Tibial nerve (tissue), 4 donors: ENCODE results near the gene ARCN1. TPM values are rescaled to one million over a fixed set of nuclear protein-coding genes. Genes with fewer than 3 reads are reported as not detected.

Source experiments
- DNase-seq, 2 donors: peaks; one replicate each; pipeline ENCODE4 v3.0.0-alpha.2; 2019; ENCODE audit warnings: low spot score in 2 of 2
- H3K27ac ChIP-seq, 4 donors: fragments of 200-600 bp; sonication (generic) in 3 of 4; one replicate each; pipeline ENCODE4 v1.5.1; 2017 to 2019; ENCODE audit warnings: mild to moderate bottlenecking in 1 of 4
- H3K27me3 ChIP-seq, 2 donors: fragments of 200-600 bp; sonication (generic) in 1 of 2; one replicate each; pipeline versions ENCODE4 v1.5.1 to v1.6.0; 2017 to 2019
- H3K36me3 ChIP-seq, 3 donors: fragments of 200-600 bp; sonication (generic); one replicate each; pipeline ENCODE4 v1.5.1; 2018 to 2019
- H3K4me1 ChIP-seq, 4 donors: fragments of 200-600 bp; sonication (generic) in 3 of 4; one replicate each; pipeline ENCODE4 v1.5.1; 2017 to 2019
- H3K4me3 ChIP-seq, 4 donors: fragments of 200-600 bp; sonication (generic) in 3 of 4; one replicate each; pipeline ENCODE4 v1.5.1; 2017 to 2019; ENCODE audit warnings: mild to moderate bottlenecking in 1 of 4, moderate library complexity in 1 of 4
- H3K9me3 ChIP-seq, 4 donors: fragments of 200-600 bp; sonication (generic) in 3 of 4; one replicate each; pipeline ENCODE4 v1.5.1; 2017 to 2019
- EP300 ChIP-seq, 2 donors: sonication (generic); formaldehyde crosslinking; IDR thresholded peaks; one replicate each; pipeline ENCODE4 v1.6.1; 2017; ENCODE audit warnings: antibody characterized with exemption in 2 of 2, mild to moderate bottlenecking in 1 of 2
- POLR2A ChIP-seq, 2 donors: fragments of 450-650 bp; IDR thresholded peaks; one replicate each; pipeline ENCODE4 v1.6.1; 2017; ENCODE audit warnings: antibody characterized with exemption in 2 of 2, mild to moderate bottlenecking in 2 of 2, moderate library complexity in 2 of 2
- WGBS, 2 donors: methylation state at CpG; one replicate each; pipeline ENCODE4 v1.1.5; 2018; 5-methylcytosine and 5-hydroxymethylcytosine counted together
- total RNA-seq, 4 donors: library from RNA; depleted of rRNA; stranded (reverse); fragments of >200 nt; gene quantifications; one replicate each; pipeline ENCODE4 v1.1.0, GENCODE V29; 2016
- TF ChIP-seq, protein P1 (sequence below), 5 experiments: fragments of 200-600 bp in 3 of 5; fragments of 450-650 bp in 2 of 5; sonication (generic) in 3 of 5; IDR thresholded peaks; one replicate each; pipeline ENCODE4 v1.5.1; 2016 to 2019; ENCODE audit warnings: antibody characterized with exemption in 5 of 5, mild to moderate bottlenecking in 3 of 5, moderate library complexity in 2 of 5

ARCN1 gene
- total RNA-seq, 4 donors from 2014 or later = 74.3 to 94.8 (median 88.5) TPM

DNA sequence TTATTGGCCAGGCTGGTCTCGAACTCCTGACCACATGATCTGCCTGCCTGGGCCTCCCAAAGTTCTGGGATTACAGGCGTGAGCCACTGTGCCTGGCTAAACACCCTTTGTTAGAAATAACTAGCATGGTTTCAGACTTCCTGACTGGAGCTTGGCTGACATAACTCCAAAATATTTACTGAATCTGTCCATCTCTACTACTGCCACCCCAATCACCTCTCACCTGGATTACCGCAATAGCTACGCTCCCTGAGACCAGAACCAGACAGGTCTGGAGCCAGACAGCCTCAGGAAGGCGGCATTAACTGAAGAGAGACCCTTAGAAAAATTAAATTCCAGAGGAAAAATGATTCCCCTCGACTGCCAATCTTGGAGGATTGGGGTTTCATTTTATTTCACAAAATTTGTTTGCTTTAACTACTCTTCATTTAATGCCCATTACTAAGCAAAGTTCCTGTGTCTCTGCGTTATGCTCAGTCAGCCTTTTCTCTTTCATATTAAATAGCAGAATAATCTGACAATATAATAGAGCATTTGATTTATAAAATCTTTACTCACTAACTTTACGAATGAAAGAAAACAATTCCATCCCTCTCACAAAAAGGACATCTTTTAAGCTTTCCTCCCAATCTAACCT is 28.1 kb upstream of the ARCN1 start:
- no peak overlapping the region for H3K4me3 ChIP-seq
- H3K36me3 ChIP-seq = peaks cover 0 to 78% (median 0%) of the 10 kb centered on the region in 3 donors
- 83 to 90% methylated on average over 8 of the region's 8 CpGs for WGBS, 2 donors
- no peaks in the 10 kb centered on the region for H3K9me3 ChIP-seq
- no peaks in the 10 kb centered on the region for H3K27me3 ChIP-seq
- no peaks in the 10 kb centered on the region for H3K4me1 ChIP-seq
- TF ChIP-seq EP300 (IDR thresholded peaks at IDR 0.05) (no peak), POLR2A (IDR thresholded peaks at IDR 0.05) (no peak)
- TF ChIP-seq, protein P1, sequence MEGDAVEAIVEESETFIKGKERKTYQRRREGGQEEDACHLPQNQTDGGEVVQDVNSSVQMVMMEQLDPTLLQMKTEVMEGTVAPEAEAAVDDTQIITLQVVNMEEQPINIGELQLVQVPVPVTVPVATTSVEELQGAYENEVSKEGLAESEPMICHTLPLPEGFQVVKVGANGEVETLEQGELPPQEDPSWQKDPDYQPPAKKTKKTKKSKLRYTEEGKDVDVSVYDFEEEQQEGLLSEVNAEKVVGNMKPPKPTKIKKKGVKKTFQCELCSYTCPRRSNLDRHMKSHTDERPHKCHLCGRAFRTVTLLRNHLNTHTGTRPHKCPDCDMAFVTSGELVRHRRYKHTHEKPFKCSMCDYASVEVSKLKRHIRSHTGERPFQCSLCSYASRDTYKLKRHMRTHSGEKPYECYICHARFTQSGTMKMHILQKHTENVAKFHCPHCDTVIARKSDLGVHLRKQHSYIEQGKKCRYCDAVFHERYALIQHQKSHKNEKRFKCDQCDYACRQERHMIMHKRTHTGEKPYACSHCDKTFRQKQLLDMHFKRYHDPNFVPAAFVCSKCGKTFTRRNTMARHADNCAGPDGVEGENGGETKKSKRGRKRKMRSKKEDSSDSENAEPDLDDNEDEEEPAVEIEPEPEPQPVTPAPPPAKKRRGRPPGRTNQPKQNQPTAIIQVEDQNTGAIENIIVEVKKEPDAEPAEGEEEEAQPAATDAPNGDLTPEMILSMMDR (IDR thresholded peaks at IDR 0.05) = no peak
- no peak overlapping the region for H3K27ac ChIP-seq
- DNase-seq = no peak

DNA sequence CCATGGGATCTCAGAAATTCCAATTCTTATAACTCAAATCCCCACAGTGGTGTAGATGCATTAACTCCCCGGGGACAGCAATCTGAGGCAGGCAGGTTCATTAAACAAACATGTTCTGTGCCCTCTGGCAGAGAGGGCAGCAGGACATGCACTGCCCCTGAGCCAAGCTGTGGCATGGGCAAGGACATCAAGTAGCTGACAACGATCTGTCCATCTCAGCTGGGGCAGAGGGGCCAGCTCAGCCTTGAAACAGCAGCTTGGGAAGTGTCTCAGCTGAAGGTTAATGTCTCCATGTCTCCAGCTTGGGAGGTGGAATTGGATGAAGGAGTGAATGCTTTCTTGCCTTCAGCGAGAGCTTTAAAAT is 27.6 kb upstream of the ARCN1 start:
- H3K9me3 ChIP-seq = no peaks in the 10 kb centered on the region
- DNase-seq = no peak
- H3K36me3 ChIP-seq = peaks cover 0 to 83% (median 0%) of the 10 kb centered on the region in 3 donors
- TF ChIP-seq, protein P1 (IDR thresholded peaks at IDR 0.05) = no peak
- TF ChIP-seq EP300 (IDR thresholded peaks at IDR 0.05) (no peak), POLR2A (IDR thresholded peaks at IDR 0.05) (no peak)
- 74 to 94% methylated on average over 3 of the region's 3 CpGs for WGBS, 2 donors
- no peaks in the 10 kb centered on the region for H3K27me3 ChIP-seq
- H3K4me1 ChIP-seq = no peaks in the 10 kb centered on the region
- H3K27ac ChIP-seq = no peak overlapping the region
- H3K4me3 ChIP-seq = no peak overlapping the region

DNA sequence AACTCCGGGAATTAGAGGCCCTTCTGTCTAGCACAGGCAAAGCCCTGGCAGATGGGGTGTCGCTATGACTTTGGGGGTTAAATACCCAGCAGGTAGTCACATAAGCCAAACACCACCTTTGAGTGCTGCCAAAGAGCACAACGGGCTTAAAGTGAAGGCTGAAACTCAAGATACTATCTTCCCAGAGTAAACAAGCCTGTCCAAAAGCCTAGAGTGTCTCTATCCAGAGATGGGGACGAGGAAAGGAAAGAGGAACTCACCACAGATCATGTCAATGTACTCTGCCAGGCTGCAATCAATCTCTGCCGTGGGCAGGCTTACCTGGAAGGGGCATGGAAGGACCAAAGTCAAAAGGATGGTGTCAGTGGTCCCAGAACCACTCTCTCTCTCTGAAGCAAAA is 26.7 kb upstream of the ARCN1 start:
- 76 to 80% methylated on average over 5 of the region's 5 CpGs for WGBS, 2 donors
- Histone ChIP-seq H3K27ac (no peak overlapping the region), H3K27me3 (no peaks in the 10 kb centered on the region), H3K4me1 (no peaks in the 10 kb centered on the region), H3K4me3 (no peak overlapping the region), H3K36me3 (peaks cover 0 to 85% (median 0%) of the 10 kb centered on the region in 3 donors), H3K9me3 (no peaks in the 10 kb centered on the region)
- DNase-seq = no peak
- TF ChIP-seq EP300 (IDR thresholded peaks at IDR 0.05) (no peak), POLR2A (IDR thresholded peaks at IDR 0.05) (no peak)
- TF ChIP-seq, protein P1 (IDR thresholded peaks at IDR 0.05) = no peak

DNA sequence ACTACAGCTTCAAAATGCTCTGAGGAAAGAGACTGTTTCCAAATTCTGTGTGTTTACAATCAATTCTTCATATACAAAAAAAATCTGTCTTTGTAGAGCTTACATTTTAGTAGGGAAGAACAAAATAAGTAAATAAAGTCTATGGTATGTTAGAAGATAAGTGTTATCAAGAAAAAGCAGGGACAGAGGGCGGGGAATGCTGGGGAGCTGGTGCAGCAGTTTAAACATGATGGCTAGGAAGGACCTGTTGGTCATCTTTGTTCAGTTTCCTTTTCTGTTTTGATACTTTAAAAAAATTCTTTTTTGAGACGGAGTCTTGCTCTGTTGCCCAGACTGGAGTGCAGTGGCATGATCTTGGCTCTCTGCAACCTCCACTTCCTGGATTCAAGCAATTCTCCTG is 25.1 kb upstream of the ARCN1 start:
- Histone ChIP-seq H3K4me3 (no peak overlapping the region), H3K4me1 (no peaks in the 10 kb centered on the region), H3K9me3 (no peaks in the 10 kb centered on the region), H3K27ac (no peak overlapping the region), H3K36me3 (peaks cover 0 to 92% (median 2%) of the 10 kb centered on the region in 3 donors), H3K27me3 (no peaks in the 10 kb centered on the region)
- 91 to 92% methylated on average over 2 of the region's 2 CpGs for WGBS, 2 donors
- no peak for DNase-seq
- no peak for TF ChIP-seq POLR2A (IDR thresholded peaks at IDR 0.05)
- TF ChIP-seq, protein P1 (IDR thresholded peaks at IDR 0.05) = no peak
- no peak for TF ChIP-seq EP300 (IDR thresholded peaks at IDR 0.05)

DNA sequence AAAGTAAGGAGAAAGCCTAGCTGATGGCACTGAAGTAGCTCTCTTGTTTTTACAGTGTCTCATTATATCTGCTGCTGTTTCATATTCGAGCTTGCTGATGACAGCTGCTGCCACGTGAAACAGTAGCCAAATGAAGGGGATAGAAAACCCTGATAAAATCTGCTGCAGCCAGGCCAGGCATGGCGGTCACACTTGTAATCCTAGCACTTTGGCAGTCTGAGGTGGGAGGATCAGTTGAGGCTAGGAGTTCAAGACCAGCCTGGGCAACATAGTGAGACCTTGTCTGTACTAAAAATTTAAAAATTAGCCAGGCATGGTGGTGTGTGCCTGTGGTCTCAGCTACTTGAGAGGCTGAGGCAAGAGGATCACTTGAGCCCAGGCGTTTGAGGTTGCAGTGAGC is 19.9 kb upstream of the ARCN1 start:
- TF ChIP-seq EP300 (IDR thresholded peaks at IDR 0.05) (no peak), POLR2A (IDR thresholded peaks at IDR 0.05) (no peak)
- TF ChIP-seq, protein P1 (IDR thresholded peaks at IDR 0.05) = no peak
- no peak for DNase-seq

More for the DNA sequence above, 19.9 kb upstream of the ARCN1 start:
- WGBS, 2 donors = 88% methylated on average over 4 of the region's 4 CpGs
- Histone ChIP-seq H3K4me1 (no peaks in the 10 kb centered on the region), H3K9me3 (no peaks in the 10 kb centered on the region), H3K27me3 (no peaks in the 10 kb centered on the region), H3K4me3 (no peak overlapping the region), H3K36me3 (peaks cover 0 to 92% (median 2%) of the 10 kb centered on the region in 3 donors), H3K27ac (no peak overlapping the region)
